HG03575 (cell line): ENCODE measurements around the gene SLC8A1.

Source experiments
- ATAC-seq: cut with Tn5 transposase; IDR thresholded peaks from one replicate; pipeline ENCODE4 v1.9.1; 2021; ENCODE audit not compliant: unreplicated experiment, insufficient number of reproducible peaks, low FRiP score; ENCODE audit errors: extremely low read depth

The SLC8A1 gene

DNA sequence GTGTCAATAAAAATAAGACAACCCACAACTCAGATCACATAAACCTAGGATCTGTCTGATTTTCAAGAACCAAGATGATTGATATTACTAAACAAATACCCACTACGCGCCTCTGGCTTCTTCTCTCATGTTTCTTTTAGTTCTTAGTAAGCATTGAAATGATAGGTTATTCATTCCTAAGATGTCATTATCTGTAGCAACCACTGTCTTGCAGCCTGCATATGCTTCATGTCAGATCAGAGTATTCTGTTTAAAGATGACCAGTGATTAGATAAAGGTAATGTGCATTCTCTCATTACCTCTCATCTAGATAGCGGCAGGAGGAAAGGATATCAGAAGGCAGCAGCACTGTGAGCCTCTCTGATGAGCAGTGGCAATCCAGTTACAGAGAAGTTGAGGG, 112.9 kb downstream of the SLC8A1 start:
- no peak for ATAC-seq

DNA sequence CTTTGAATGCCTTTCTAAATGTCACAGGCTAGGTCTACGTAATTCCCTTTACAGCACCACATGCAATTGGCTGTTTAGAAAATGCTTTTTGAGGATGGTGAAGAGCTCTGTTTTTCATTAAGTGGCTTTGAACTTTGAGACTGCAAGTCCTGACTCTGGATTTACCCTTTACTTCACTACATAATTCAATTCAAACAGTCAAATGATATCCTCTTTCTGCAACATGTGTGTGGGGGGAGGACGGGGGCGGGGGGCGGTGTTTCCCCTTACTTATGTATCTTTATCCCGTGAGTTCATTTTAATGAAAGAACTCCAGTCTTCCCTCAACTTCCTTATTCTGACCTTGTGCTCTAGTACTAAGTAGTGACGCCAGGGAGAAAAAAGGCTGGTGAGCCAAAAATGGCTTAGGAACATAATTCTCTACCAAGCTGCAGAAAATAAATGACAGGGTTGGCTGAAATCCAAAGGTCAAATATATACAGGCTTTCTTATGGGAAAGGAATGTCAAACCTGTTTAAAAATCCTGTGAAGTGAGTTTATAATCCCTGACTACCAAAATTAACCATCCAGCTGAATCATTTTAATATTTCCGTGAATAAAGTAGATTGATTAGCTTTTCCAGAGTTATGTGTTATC, 119.6 kb downstream of the SLC8A1 start:
- ATAC-seq = no peak

DNA sequence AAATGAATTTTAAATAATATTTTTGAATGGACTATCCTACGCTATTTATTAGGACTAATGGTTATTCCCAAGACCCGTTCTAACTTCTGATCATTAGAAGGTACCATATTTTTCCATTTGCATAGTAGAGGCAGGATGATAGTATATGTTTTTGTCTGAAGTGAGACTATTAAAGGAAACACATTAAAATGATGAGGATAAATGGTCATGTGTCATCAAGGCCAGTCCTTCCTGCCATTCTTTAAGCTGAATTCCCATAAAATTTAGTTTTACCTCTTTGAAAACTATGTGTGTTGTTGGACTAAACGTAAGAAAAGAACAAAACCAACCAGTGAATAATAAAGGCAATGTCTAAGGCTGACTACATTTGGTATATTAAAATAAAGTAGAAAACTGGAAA, 121.8 kb downstream of the SLC8A1 start:
- ATAC-seq = no peak

DNA sequence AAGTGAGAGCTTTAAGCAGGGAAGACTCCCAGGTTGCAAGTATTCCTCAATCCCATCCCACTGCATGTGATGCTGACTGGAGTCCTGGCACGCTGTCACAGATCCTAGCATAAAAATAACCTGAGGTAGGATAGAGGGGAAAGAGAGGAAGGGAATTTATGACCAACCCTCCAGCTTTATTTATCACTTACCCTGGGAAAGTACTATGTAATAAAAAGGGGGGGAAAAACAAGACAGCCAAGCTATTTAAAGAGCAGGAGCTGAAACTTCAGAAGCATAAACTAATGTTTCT, 122.2 kb downstream of the SLC8A1 start:
- ATAC-seq = no peak

DNA sequence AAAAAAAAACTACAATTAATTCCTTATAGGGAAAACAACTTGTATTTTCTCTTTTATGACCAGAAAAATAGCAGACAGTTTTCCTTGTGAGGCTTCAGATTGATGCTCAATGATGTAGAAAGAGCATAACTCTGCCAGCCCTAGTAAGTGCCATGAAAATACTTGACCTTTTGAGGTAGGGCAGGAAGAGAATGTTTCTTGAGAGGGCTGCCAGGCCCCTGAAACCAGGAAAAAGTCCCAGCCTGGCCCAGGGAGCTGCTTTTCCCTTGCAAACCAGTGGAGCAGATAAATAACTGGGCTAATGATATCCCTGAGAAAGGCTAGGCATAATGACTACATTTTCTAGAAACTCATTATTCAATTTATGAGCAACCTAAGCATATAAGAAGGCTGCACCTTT, 126.8 kb downstream of the SLC8A1 start:
- ATAC-seq = no peak

DNA sequence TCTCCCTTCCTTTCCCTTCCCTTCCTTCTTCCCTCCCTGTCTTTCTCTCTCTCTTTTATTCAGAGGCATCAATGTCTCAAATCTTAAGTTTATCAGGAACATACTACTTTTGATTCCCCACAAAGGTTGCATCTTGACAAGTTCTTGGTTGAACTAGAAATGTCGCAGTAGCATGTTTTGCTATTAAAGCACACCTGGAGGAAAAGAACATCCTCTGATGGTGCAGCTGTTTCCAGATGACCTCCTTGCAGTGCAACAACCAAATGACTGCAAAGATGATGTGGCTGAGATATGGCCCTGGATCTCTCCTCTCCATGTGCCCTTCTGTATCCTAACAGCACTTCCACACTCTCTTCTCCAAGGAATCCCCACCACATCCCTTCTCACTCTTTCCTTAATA, 127.2 kb downstream of the SLC8A1 start:
- no peak for ATAC-seq

DNA sequence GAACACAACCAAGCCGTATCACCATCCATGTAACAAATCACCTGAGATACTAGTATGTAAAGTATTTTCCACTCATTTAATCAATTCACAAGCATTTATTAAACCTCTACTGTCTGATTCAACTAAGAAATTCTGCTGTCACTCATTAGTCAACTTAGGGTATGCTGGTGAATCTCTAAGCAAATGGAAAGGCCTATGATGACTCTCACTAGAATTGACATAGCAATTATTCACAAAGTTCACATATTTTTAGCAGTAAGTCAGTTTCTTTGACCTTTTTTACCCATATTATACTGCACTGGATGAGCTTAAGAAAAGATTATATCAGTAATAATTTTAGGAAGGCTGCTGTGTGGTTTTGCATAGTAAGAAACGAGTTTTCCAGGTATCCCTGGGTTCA, 130.1 kb downstream of the SLC8A1 start:
- ATAC-seq = no peak

DNA sequence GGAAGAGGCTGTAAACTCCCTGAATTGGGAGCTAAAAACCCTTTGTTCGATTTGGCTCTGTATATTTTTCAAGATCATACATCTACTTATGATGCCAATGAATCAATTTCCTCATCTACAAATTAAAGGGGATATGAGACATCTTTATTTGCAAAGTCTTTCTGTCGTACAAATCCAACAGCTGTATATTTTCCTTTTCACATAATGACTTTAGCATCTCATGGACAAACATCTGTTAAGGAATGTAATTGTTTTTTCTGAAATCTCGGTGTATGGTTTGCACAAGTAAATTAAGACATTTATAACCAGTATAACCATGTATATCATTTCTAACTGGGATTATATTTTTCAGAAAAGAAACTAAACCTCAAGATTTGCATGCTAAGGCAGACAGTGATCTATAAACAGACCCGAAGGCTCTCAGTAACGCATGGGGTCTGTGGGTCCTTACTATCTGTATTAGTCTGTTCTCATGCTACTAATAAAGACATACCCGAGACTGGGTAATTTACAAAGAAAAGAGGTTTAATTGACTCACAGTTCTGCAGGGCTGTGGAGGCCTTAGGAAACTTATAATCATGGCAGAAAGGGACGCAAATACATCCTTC, 130.8 kb downstream of the SLC8A1 start:
- peak; percentile 76 for ATAC-seq

DNA sequence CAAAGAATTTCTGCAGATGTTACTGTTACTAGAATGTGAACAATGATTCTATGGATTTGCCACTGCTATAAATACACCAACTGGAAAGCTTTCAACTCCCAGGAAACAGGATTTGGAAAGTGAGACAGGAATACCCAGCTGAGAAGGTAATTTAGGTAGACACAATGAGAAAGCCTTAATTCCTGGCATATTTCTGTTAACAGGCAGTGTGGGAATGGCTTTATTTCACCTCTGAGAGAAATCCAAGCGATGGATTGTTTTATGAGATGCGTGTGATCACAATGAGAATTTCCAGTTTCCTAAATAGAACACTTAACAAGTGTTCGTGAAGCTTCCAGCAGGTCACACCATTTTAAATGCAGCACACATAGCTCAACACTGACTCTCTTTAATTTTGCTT, 133.0 kb downstream of the SLC8A1 start:
- ATAC-seq = no peak

DNA sequence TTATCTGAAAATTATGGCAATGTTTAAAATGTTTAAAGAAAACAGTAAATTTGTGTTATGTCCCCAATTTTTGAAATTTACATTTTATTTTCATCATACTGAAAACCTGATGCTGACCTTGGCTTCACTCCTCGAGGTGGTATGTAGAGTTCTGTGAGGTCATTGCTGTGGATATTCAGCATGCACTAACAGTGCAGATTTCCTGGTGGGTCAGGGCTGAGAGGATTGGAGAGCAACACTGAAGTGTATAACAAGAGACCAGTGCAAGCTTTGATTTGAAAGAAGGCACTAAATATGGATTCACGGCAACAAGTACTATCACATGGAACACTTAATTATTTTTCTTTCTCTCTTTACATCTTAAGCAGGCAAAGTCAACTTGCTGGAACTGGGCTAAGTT, 134.1 kb downstream of the SLC8A1 start:
- ATAC-seq = no peak

DNA sequence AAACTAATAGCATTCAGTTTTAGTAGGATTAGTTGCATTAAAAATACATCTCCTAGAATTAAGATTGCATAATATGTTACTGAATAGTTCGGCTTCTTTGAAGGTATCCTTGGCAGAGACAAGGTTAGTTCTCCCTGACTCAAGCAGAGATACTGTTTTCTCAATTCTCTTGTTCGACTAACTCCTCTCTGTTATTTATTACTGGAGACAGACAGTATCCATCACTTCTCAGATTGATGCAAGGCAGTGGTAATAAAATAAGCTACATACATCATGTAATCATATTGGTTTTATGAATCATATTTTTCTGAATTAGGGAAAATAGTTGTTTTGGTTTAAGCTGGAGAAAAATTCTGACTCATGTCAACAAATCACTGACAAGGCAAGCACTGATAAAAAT, 134.8 kb downstream of the SLC8A1 start:
- ATAC-seq = no peak

DNA sequence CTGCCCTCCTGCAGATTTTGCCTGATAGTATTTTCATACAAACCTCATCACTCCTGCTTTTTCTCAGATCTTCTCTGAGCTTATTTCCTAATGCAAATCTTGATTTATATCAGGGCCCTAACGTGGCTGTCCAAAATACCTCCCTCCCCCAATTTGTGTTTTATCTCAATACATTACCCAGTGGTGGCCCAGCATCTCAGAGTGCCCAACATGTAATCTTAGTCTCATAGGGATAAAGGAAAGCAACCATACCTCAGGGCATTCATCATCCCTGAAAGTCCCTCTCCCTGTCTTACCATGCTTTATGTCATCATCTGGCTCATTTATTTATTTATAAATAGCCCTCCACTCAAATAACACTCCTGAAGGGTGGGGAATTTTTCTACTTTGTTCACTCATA, 135.3 kb downstream of the SLC8A1 start:
- no peak for ATAC-seq

DNA sequence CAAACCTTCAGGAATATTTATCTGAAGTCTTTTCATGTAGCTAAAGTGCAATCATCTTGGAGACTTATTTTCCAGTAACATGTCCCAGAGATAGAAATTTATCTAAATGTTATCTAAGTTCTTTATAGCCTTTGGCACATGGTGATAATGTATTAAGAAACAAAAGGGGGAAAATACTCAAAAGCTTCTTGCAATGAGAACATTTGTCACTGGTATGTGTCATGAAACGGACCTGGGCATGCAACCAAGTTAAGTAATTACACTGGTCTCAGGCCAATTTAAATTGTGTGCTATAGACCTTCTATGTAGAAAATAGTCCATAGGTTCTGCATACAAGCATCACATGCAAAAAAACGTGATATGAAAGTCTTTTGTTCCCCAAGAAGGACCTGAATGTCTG, 136.2 kb downstream of the SLC8A1 start:
- ATAC-seq = no peak

DNA sequence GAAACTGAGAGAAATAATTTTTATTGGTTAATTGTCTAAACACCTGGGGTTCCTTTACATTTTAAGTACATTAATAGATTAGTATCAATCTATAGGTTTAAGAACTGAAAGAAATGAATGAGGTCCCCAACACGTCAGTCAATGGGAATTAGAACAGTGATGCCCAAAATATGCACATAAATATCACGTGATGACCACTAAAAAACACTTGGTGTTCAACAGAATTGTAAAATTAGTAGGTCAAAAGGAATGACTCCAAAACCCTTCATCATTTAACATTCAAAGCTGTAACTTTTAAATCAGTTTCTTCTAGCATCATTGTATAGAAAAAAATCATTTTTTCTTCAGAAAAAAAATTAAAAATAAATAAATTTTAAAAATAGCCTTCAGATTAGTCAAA, 140.9 kb downstream of the SLC8A1 start:
- ATAC-seq = no peak

DNA sequence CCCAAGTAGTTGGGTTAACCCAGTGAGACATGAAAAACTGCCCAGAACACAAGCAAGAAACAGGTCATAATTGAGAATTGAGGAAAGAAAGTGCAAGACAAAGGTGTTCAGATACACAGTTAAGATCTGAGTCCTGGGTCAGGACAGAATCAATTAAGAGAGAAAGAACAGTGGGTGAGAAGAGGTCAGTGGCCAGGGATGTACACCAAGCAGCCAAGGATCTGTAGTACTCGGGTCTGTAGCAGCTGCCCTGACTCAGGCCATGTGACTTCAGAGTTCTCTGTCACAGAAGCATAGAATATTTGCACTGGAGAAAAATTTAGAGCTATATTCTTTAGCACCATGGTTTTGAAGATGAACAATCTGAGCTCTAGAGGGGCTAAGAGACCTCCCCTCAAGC, 141.6 kb downstream of the SLC8A1 start:
- no peak for ATAC-seq

DNA sequence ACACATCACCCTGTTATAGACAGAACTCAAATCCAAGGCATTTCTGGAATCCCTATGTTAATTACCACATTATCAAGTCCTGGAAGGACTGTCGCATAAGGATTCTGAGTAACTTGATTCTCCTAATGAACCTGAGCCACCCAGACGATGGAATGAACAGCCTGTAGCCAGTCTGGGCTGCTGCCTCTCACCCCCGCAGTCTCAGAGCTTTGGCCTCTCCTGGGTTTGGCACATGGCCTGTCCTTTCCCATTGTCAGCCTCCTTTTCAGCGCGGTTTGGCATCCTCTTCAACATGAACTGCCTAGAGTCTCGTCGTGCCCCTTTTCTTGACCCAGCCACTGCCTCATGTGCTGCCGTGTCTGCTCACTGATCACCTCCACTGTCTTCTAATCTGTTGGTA, 147.6 kb downstream of the SLC8A1 start:
- ATAC-seq = no peak

DNA sequence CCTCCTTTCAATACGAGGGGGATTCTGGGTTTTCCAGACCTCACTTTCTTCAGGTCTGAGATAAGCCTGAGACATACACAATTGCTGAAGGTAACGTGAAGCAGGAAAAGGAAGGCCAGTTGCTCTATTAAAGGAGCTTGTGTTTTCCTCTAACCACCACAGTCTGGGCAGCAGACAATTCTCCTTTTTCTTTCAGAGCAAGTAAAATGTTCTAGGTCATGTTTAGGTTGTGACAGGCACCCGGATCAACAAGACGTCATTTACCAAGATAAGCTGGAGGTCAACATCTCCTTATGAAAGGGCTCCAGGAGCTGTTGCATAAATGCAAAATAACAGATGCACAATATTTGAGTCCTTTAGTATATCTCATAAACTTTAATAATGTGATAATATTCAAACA, 148.1 kb downstream of the SLC8A1 start:
- no peak for ATAC-seq

DNA sequence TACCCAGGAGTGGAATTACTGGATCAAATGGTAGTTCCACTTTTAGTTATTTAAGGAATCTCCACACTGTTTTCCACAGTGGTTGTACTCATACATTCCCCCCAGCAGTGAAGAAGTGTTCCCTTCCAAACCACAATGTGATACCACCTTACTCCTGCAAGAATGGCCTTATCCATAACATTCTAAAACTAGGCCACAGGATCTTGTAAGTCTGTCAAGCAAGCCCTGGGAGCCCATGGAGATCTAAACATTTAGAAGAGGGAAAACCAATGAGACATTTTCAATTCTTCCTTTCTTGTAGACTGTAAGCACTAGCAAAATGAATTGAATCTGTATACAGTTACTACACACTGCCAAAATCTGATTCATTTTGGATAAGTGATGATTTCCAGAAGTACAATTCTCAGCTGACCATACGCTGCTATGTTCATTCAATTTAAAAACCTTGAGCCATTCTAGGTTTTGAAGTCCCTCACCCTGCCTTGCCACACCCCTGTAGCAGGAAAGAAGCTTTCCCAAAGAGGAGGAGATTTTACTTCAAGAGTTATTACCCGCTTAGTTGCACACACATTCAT, 149.1 kb downstream of the SLC8A1 start:
- no peak for ATAC-seq

DNA sequence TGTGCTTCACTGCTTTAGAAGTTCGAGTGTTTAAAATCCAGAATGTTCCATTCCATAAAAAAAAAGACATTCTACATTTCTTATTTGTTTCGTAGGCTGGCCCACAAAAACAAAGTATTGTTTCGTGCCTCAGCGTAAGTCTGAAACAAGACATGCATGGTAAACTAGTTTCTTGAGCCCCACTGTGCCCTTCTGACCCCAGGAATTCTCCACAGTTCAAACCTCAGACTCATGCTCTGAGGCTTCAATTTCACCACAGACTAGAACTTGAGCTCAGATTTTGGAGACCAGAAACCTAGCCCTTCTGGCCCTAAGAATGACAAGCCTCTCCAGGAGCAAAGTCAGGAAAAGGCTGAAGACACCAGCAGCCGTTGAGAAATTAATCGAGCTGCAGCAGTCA, 151.5 kb downstream of the SLC8A1 start:
- no peak for ATAC-seq

DNA sequence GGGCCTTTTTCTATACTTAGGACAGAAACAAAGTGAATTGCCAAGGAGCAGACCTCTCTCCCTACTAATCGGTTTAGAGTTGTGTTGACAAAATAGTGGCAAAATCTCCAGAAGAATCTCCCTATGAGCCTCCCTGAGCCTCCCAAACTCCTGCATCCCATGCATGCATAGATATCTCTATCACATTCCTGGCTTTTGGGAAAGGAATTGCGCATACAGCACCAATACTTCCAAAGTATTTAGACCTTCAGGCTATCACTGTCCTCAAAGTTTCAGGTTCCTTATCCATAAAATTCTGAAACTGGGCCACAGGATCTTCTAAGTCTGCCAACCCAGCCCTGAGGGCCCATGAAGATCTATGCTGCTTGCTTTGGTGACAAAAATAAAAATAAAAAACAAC, 152.1 kb downstream of the SLC8A1 start:
- no peak for ATAC-seq

DNA sequence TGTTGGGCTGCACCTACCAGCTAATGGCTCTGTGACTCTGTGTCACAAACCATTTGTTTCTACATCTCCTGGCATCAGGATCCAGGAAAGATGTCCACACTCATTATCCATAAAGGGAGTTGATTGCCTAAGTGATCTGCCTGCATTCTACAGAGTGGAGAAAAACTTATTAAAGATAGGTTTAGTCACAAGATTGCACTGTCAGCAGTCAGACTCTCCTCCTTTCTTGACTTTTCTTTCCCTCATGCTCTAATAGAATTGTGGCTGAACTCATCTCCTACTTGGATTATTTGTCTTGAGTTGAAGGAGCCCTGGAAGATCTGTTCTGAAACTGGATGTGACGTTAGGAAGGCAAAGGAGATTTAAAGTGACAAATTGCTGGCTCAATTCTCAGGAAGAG, 152.7 kb downstream of the SLC8A1 start:
- ATAC-seq = no peak
